Mucosa of rectum (tissue), 2 donors: ENCODE measurements around the gene NTF4.
"Not testable (repeated sequence)": the region's sequence is repeated elsewhere in the genome, so short reads cannot be mapped to it uniquely, and the experiment has no call there.

ENCODE experiments used
- H3K27ac ChIP-seq, 2 donors: one replicate each; pipeline ENCODE4 v1.7.0; 2013; ENCODE audit warnings: inconsistent platforms in 2 of 2, low read depth in 2 of 2, low read length in 2 of 2
- H3K27me3 ChIP-seq, 2 donors: one replicate each; pipeline ENCODE4 v1.7.0; 2013; ENCODE audit warnings: low read length in 2 of 2; ENCODE audit not compliant: control insufficient read depth in 2 of 2, insufficient read depth in 2 of 2
- H3K36me3 ChIP-seq, 2 donors: one replicate each; pipeline ENCODE4 v1.7.0; 2013; ENCODE audit warnings: low read length in 2 of 2; ENCODE audit not compliant: control insufficient read depth in 2 of 2, insufficient read depth in 2 of 2
- H3K4me1 ChIP-seq, 2 donors: one replicate each; pipeline ENCODE4 v1.7.0; 2013; ENCODE audit warnings: low read length in 2 of 2, mild to moderate bottlenecking in 1 of 2; ENCODE audit not compliant: control insufficient read depth in 2 of 2, insufficient read depth in 2 of 2
- H3K4me3 ChIP-seq, 2 donors: one replicate each; pipeline ENCODE4 v1.7.0; 2013; ENCODE audit warnings: low read length in 2 of 2
- H3K9ac ChIP-seq, 2 donors: one replicate each; pipeline ENCODE4 v1.7.0; 2013; ENCODE audit warnings: low read length in 2 of 2, low read depth in 1 of 2, mild to moderate bottlenecking in 1 of 2
- H3K9me3 ChIP-seq, 2 donors: one replicate each; pipeline ENCODE4 v1.7.0; 2013; ENCODE audit warnings: low read length in 2 of 2; ENCODE audit not compliant: control insufficient read depth in 2 of 2
- donor health status: healthy.
- donor health status: Normal muscosa, but diverticular disease.

NTF4 gene

DNA sequence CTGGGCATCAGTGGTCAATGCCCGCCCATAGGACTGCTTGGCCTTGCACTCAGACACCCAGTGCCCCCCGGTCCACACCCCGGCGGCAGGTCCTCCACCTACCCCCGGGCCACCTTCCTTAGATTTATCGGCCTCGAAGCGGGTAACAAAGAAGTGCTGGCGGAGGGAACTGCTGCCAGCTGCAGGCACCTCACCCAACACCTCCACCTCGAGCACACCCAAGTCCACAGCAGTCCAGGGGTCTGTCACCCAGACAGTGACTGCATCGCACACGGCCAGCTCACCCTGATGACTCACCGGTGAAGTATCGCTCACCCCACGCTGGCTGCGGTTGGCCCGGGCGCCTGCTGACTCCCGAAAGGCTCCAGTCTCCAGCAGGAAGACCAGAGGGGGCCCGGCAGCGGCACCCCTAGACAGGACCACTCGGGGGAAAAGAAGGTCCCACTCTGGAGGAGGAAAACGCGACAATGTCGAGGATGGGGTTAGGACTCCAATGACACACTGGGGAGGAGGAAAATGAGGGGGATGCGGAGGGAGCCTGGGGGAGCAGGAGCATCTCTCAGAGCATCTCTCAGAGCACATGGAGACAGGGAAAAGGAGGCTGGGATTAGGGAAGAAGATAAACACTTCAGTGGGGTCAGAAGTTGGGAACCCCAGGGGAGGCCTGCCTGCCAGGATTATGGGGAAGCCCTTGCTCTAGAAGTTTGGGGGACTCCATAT is 25.9 kb downstream of the NTF4 start:
- not testable (repeated sequence) for H3K27ac ChIP-seq, H3K4me3 ChIP-seq, H3K9ac ChIP-seq, H3K36me3 ChIP-seq, H3K4me1 ChIP-seq, H3K27me3 ChIP-seq, H3K9me3 ChIP-seq

DNA sequence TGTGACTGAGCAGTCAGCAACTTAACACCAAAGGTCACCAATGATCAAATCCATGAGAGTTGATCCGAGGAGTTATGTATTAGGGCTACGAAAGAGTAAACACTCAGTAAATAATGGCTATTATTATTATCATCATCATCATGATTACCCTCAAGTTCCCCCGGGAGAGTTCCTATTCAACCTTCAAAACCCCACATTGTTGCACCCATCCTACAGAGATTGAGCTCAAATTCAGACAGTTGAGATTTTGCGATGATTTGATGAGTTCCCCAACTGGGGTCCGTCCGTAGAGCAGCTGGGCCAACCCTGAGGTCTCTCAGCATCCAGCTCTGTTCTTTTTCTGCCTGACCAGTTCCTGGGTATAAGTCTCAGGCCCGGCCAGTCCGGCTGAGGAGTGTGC is 26.5 kb downstream of the NTF4 start:
- H3K4me1 ChIP-seq, H3K4me3 ChIP-seq, H3K36me3 ChIP-seq, H3K27me3 ChIP-seq, H3K27ac ChIP-seq, H3K9ac ChIP-seq, H3K9me3 ChIP-seq: not testable (repeated sequence)

DNA sequence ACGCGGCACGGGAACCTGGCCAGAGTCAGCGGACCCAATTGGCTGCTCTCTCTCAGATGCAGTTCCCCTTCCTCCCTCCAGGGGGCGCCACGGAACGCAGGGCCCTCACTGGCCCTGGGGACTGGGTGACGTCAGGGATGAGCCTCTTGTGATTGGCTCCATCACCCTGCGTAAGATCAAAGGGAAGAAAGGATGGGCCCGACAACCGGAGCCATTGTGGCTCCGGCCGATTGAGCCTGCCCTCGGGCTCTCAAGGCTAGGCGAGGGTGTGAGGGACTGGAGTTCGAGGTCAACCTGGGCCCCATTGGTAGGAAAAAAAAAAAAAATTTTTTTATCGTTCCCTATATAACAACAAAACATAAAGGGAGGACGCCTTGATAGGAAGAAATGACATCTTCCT is 27.8 kb downstream of the NTF4 start, which contains the start of gene CGB1:
TSS of gene CGB1 (minus strand) at position 81 of the 400 bp plus-strand sequence. CDS start 184 bp downstream, outside the sequence.
- not testable (repeated sequence) for H3K27me3 ChIP-seq, H3K9me3 ChIP-seq, H3K4me1 ChIP-seq, H3K36me3 ChIP-seq, H3K4me3 ChIP-seq, H3K27ac ChIP-seq, H3K9ac ChIP-seq

DNA sequence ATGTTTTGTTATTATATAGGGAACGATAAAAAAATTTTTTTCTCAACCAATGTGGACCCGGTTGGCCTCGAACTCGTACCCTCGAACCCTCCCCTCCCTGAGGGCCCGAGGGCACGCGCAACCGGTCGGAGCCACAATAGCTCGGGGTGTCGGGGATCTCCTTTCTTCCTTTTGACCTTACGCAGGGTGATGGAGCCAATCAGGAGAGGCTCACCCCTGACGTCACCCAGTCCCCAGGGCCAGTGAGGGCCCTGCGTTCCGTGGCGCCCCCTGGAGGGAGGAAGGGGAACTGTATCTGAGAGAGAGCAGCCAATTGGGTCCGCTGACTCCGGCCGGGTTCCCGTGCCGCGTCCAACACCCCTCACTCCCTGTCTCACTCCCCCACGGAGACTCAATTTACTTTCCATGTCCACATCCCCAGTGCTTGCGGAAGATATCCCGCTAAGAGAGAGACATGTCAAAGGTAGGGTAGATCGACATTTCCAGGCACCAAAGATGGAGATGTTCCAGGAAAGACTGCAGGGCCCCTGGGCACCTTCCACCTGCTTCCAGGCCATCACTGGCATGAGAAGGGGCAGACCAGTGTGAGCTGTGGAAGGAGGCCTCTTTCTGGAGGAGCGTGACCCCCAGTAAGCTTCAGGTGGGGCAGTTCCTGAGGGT is 32.8 kb downstream of the NTF4 start, which contains the start of gene CGB2:
TSS of gene CGB2 (plus strand) at position 249 of the 660 bp plus-strand sequence. CDS start at position 455, 206 bp downstream.
- H3K9ac ChIP-seq, H3K4me1 ChIP-seq, H3K27ac ChIP-seq, H3K9me3 ChIP-seq, H3K27me3 ChIP-seq, H3K36me3 ChIP-seq, H3K4me3 ChIP-seq: not testable (repeated sequence)

DNA sequence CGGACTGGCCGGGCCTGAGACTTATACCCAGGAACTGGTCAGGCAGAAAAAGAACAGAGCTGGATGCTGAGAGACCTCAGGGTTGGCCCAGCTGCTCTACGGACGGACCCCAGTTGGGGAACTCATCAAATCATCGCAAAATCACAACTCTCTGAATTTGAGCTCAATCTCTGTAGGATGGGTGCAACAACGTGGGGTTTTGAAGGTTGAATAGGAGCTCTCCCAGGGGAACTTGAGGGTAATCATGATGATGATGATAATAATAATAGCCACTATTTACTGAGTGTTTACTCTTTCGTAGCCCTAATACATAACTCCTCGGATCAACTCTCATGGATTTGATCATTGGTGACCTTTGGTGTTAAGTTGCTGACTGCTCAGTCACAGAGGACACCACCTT is 34.3 kb downstream of the NTF4 start:
- H3K9me3 ChIP-seq, H3K27ac ChIP-seq, H3K4me3 ChIP-seq, H3K27me3 ChIP-seq, H3K4me1 ChIP-seq, H3K9ac ChIP-seq, H3K36me3 ChIP-seq: not testable (repeated sequence)

DNA sequence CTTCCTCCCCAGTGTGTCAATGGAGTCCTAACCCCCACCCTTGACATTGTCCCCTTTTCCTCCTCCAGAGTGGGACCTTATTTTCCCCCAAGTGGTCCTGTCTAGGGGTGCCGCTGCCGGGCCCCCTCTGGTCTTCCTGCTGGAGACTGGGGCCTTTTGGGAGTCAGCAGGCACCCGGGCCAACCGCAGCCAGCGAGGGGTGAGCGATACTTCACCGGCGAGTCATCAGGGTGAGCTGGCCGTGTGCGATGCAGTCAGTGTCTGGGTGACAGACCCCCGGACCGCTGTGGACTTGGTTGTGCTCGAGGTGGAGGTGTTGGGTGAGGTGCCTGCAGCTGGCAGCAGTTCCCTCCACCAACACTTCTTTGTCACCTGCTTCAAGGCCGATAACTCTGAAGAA is 34.9 kb downstream of the NTF4 start:
- H3K9me3 ChIP-seq, H3K4me1 ChIP-seq, H3K27ac ChIP-seq, H3K27me3 ChIP-seq, H3K4me3 ChIP-seq, H3K36me3 ChIP-seq, H3K9ac ChIP-seq: not testable (repeated sequence)

DNA sequence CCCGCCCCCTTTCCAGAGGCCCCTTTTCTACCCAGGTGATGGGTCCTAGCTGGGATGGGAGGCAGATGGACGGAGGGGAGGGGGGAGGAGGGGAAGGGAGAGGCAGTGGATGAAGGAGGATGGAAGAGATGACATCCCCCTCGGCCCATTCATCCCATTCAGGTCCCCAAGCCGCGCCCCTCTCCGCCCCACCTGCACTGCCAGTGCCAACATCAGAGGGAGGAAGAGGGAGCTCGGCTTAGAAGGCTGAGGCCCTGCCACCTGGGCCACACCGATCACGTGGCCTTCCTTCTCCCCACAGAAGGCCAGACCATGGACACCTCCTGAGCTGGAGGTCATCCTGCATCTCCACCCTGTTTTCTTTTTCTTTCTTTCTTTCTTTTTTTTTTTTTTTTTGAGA is 35.9 kb downstream of the NTF4 start:
- not testable (repeated sequence) for H3K27me3 ChIP-seq, H3K36me3 ChIP-seq, H3K9ac ChIP-seq, H3K27ac ChIP-seq, H3K9me3 ChIP-seq, H3K4me1 ChIP-seq, H3K4me3 ChIP-seq

DNA sequence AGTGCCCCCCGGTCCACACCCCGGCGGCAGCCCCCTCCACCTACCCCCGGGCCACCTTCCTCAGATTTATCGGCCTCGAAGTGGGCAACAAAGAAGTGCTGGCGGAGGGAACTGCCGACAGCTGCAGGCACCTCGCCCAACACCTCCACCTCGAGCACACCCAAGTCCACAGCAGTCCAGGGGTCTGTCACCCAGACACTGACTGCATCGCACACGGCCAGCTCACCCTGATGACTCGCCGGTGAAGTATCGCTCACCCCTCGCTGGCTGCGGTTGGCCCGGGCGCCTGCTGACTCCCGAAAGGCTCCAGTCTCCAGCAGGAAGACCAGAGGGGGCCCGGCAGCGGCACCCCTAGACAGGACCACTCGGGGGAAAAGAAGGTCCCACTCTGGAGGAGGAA is 39.0 kb downstream of the NTF4 start:
- not testable (repeated sequence) for H3K27me3 ChIP-seq, H3K27ac ChIP-seq, H3K36me3 ChIP-seq, H3K4me3 ChIP-seq, H3K4me1 ChIP-seq, H3K9me3 ChIP-seq, H3K9ac ChIP-seq

DNA sequence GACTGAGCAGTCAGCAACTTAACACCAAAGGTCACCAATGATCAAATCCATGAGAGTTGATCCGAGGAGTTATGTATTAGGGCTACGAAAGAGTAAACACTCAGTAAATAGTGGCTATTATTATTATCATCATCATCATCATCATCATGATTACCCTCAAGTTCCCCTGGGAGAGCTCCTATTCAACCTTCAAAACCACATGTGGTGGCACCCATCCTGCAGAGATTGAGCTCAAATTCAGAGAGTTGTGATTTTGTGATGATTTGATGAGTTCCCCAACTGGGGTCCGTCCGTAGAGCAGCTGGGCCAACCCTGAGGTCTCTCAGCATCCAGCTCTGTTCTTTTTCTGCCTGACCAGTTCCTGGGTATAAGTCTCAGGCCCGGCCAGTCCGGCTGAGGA is 39.5 kb downstream of the NTF4 start:
- H3K27me3 ChIP-seq: peaks cover 5 to 14% of the 10 kb centered on the region in 2 donors
- not testable (repeated sequence) for H3K4me1 ChIP-seq, H3K36me3 ChIP-seq, H3K9ac ChIP-seq, H3K27ac ChIP-seq, H3K9me3 ChIP-seq, H3K4me3 ChIP-seq

DNA sequence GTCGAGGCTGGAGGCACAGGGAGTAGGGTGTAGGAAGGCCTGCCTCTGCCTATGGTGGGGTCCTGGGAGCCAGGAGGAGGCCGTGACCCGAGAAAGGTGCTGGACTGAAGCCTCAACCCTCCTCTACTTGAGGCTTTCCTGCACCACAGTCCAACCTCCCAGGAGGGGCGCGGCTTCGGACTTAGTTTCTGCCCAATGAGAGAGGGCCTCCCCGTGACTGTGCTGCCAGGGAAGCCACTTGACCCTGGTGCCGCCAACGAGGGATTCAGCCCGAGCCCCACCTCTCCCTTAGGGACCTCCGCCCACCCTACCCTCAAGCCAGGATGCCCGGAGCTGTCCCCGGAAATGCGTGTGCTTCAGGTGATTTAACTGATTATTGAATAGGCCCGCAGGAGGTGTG is 40.4 kb downstream of the NTF4 start, which contains the start of gene CGB3:
TSS of gene CGB3 (minus strand) at position 101 of the 400 bp plus-strand sequence. CDS start 362 bp downstream, outside the sequence.
- peaks cover 6 to 15% of the 10 kb centered on the region in 2 donors for H3K27me3 ChIP-seq
- not testable (repeated sequence) for H3K9ac ChIP-seq, H3K36me3 ChIP-seq, H3K4me1 ChIP-seq, H3K4me3 ChIP-seq, H3K27ac ChIP-seq, H3K9me3 ChIP-seq
